K562 (cell line): ENCODE data around the gene NME9. TPM values are rescaled to one million over a fixed set of nuclear protein-coding genes. Genes with fewer than 3 reads are reported as not detected.

Experiments
- ATAC-seq: fragments of 200-7000 bp; cut with Tn5 transposase; 3 replicates; pipeline ENCODE4 v1.9.1; 2020; ENCODE audit warnings: moderate library complexity
- BruUV-seq: library from RNA; stranded (reverse); fragments of 400-500 nt; replicated peaks from 2 replicates; lab custom pipeline; 2021; lab: Mats Ljungman, UMichigan
- CTCF ChIA-PET: fragments of 300-600 bp; formaldehyde crosslinking; extraction: SDS; loops from one replicate; lab custom pipeline; 2021; ENCODE audit warnings: low intra/inter-chr PET ratio; lab: Yijun Ruan, JAX
- POLR2A ChIA-PET: fragments of 300-600, 350-650 bp; sonication (Branson Sonifier 250); formaldehyde crosslinking; extraction: SDS; loops from one replicate; lab custom pipeline; 2021; ENCODE audit warnings: antibody characterized with exemption, inconsistent platforms; lab: Yijun Ruan, JAX
- DNase-seq, 4 experiments: peaks; one replicate each; pipeline versions ENCODE4 v3.0.0 to v3.0.0-alpha.2; 2011 to 2018; ENCODE audit warnings: low spot score in 3 of 4, mixed read lengths in 3 of 4; ENCODE audit errors: extremely low read depth in 1 of 4
- FAIRE-seq: peaks from 2 replicates; lab custom pipeline; 2011; peaks lifted over from hg19 to GRCh38; lab: Jason Lieb, UNC
- H2AFZ ChIP-seq: 2 replicates; pipeline ENCODE4 v1.6.0; 2011; ENCODE audit warnings: low read depth, low read length, control low read depth, inconsistent platforms
- H3K27ac ChIP-seq: fragments of 200-600 bp; 3 replicates; pipeline ENCODE4 v1.8.0; 2011; ENCODE audit warnings: low read depth, mild to moderate bottlenecking, control low read depth, inconsistent platforms, low read length, moderate library complexity, mixed read lengths; ENCODE audit errors: extremely low read depth
- H3K27me3 ChIP-seq, 2 experiments: fragments of 300-600 bp in 1 of 2; 2 replicates in 1 of 2; 3 replicates in 1 of 2; pipeline versions ENCODE4 v1.6.0 to v1.8.0; 2011; ENCODE audit warnings: inconsistent platforms in 2 of 2, low read length in 2 of 2, mild to moderate bottlenecking in 1 of 2, mixed read lengths in 1 of 2, moderate library complexity in 1 of 2; ENCODE audit not compliant: control insufficient read depth in 2 of 2, insufficient read depth in 2 of 2
- H3K36me3 ChIP-seq: fragments of 300-600 bp; 3 replicates; pipeline ENCODE4 v1.8.0; 2011; ENCODE audit warnings: mild to moderate bottlenecking, low read length, inconsistent platforms; ENCODE audit not compliant: control insufficient read depth, insufficient read depth
- H3K4me1 ChIP-seq, 2 experiments: fragments of 200-600 bp in 1 of 2; replicated peaks in 1 of 2; 2 replicates in 1 of 2; 3 replicates in 1 of 2; pipeline versions ENCODE4 v1.5.1 to v1.8.0; 2011; ENCODE audit warnings: inconsistent platforms in 2 of 2, low read length in 2 of 2, mild to moderate bottlenecking in 1 of 2, mixed read lengths in 1 of 2, moderate library complexity in 1 of 2; ENCODE audit not compliant: control insufficient read depth in 2 of 2, insufficient read depth in 2 of 2
- H3K4me2 ChIP-seq: 2 replicates; pipeline ENCODE4 v1.6.1; 2011; ENCODE audit warnings: low read length, control low read depth, inconsistent platforms, mixed read lengths; ENCODE audit not compliant: insufficient read depth
- H3K4me3 ChIP-seq: fragments of 200-600 bp; sonication (generic), shearing (Covaris generic); 2 replicates; pipeline ENCODE4 v1.5.1; 2016; ENCODE audit warnings: control low read depth, inconsistent platforms
- H3K79me2 ChIP-seq: fragments of 200-600 bp; 3 replicates; pipeline ENCODE4 v1.8.0; 2011; ENCODE audit warnings: low read length, inconsistent platforms; ENCODE audit not compliant: control insufficient read depth, insufficient read depth
- H3K9ac ChIP-seq, 2 experiments: 2 replicates each; pipeline versions ENCODE4 v1.6.0 to v1.6.1; 2011; ENCODE audit warnings: low read depth in 2 of 2, low read length in 2 of 2, control low read depth in 1 of 2, inconsistent platforms in 1 of 2, mild to moderate bottlenecking in 1 of 2, mixed read lengths in 1 of 2; ENCODE audit not compliant: insufficient read depth in 1 of 2
- H3K9me1 ChIP-seq: one replicate; pipeline ENCODE4 v1.6.0; 2011; ENCODE audit warnings: inconsistent platforms, mild to moderate bottlenecking, low read length, moderate library complexity; ENCODE audit not compliant: control insufficient read depth, insufficient read depth
- H3K9me3 ChIP-seq: replicated peaks from 2 replicates; pipeline ENCODE4 v1.5.1; 2011; ENCODE audit warnings: low read depth, low read length, inconsistent platforms; ENCODE audit not compliant: control insufficient read depth, insufficient read depth
- H4K20me1 ChIP-seq: replicated peaks from 2 replicates; pipeline ENCODE4 v1.6.1; 2011; ENCODE audit warnings: low read length, inconsistent platforms, mixed read lengths; ENCODE audit not compliant: control insufficient read depth, insufficient read depth
- KAT8 ChIP-seq: fragments of 450-650 bp; IDR thresholded peaks from 2 replicates; pipeline ENCODE4 v1.6.1; 2016; ENCODE audit warnings: low read depth, mild to moderate bottlenecking
- NR0B1 ChIP-seq: fragments of 450-650 bp; IDR thresholded peaks from one replicate; pipeline ENCODE4 v1.6.1; 2018; ENCODE audit warnings: mild to moderate bottlenecking, moderate library complexity; ENCODE audit not compliant: partially characterized antibody
- PHF8 ChIP-seq: fragments of 200-600 bp; sonication (generic); IDR thresholded peaks from 2 replicates; pipeline ENCODE4 v1.6.1; 2012; ENCODE audit warnings: mixed run types, mild to moderate bottlenecking, inconsistent platforms, low read length, moderate library complexity, borderline replicate concordance
- ZNF511 ChIP-seq: sonication (generic); formaldehyde crosslinking; IDR thresholded peaks from 2 replicates; pipeline ENCODE4 v1.8.0; 2022; ENCODE audit warnings: mild to moderate bottlenecking, missing genetic modification reagents
- ZNF644 ChIP-seq: fragments of 200-800 bp; sonication (Bioruptor generic); IDR thresholded peaks from 2 replicates; pipeline ENCODE4 v1.6.1; 2016; ENCODE audit warnings: low read depth, missing genetic modification characterization, missing compliant biosample characterization
- WGBS: fragments of 100-300 bp; shearing (Covaris generic); methylation state at CpG from one replicate; pipeline ENCODE4 v1.1.6; 2016; ENCODE audit warnings: low coverage, mixed read lengths; ENCODE audit not compliant: insufficient coverage; ENCODE audit errors: missing lambda C conversion rate; 5-methylcytosine and 5-hydroxymethylcytosine counted together
- in situ Hi-C: fragments of 300-500 bp; cut with MboI; formaldehyde crosslinking; loops from 4 replicates; pipeline ENCODE4 v1.15.0; 2018; ENCODE audit warnings: inconsistent platforms, mixed read lengths
- intact Hi-C: fragments of 100-400 bp; cut with micrococcal nuclease; formaldehyde crosslinking; loops from 2 replicates; pipeline ENCODE4 v1.14.2; 2022
- polyA plus RNA-seq, 8 experiments: library from polyadenylated mRNA; depleted of rRNA in 4 of 8; stranded (reverse) in 5 of 8; unstranded in 3 of 8; fragments of >200 nt; fragmentation: Nextera tagmentation in 2 of 8; fragmentation: Illumina TruSeq in 1 of 8; extraction: Ambion mirVana in 2 of 8; extraction: Trizol in 1 of 8; gene quantifications; 2 replicates each; pipeline versions ENCODE4 v1.2.1 to v1.2.3, GENCODE V29; 2011 to 2014; ENCODE audit warnings: inconsistent platforms in 1 of 8, missing spikeins in 1 of 8
- total RNA-seq, 7 experiments: library from RNA; depleted of rRNA in 6 of 7; stranded (reverse); fragments of >200 nt in 6 of 7; fragmentation: Illumina TruSeq in 2 of 7; extraction: Trizol in 2 of 7; gene quantifications; 2 replicates each; pipeline versions ENCODE4 v1.2.1 to v1.2.3, GENCODE V29; 2011 to 2021; ENCODE audit warnings: low replicate concordance in 1 of 7
- TF ChIP-seq, protein P1 (sequence below), 3 experiments: IDR thresholded peaks in 2 of 3; conservative IDR thresholded peaks in 1 of 3; 2 replicates each; pipeline ENCODE4 v1.5.1; 2011 to 2012; ENCODE audit warnings: low read length in 3 of 3, mild to moderate bottlenecking in 3 of 3, control low read depth in 2 of 3, improper control_type of control experiment in 1 of 3, inconsistent platforms in 1 of 3, low read depth in 1 of 3, mixed read lengths in 1 of 3, moderate library complexity in 1 of 3; ENCODE audit not compliant: insufficient read depth in 2 of 3
- TF ChIP-seq, protein P2 (sequence below): fragments of 450-650 bp; IDR thresholded peaks from 2 replicates; pipeline ENCODE4 v1.6.1; 2017; ENCODE audit warnings: antibody characterized with exemption, mild to moderate bottlenecking
- TF ChIP-seq, protein P3 (sequence below), 3 experiments: fragments of 200-800 bp in 1 of 3; fragments of 250-450 bp in 1 of 3; fragments of 450-650 bp in 1 of 3; sonication (Bioruptor Pico) in 1 of 3; sonication (Bioruptor generic) in 1 of 3; formaldehyde crosslinking in 1 of 3; IDR thresholded peaks; 2 replicates each; pipeline versions ENCODE4 v1.6.1 to v1.8.0; 2016 to 2022; ENCODE audit warnings: mild to moderate bottlenecking in 2 of 3, missing genetic modification characterization in 2 of 3, missing compliant biosample characterization in 1 of 3, moderate library complexity in 1 of 3

The NME9 gene
- total and polyA plus RNA-seq, 9 of the 15 experiments (the other 6 are each of a cell fraction or from before 2014, with no cell fraction given), result 0.05 to 0.15 (median 0.13) TPM; not detected in 6

- TF ChIP-seq NR0B1 (no peak), ZNF511 (no peak)
Measured at GRCh38 chr3:138259126-138259525, 70.5 kb downstream of the NME9 start (continued).

- H3K36me3 ChIP-seq, result peaks cover 11% of the 10 kb centered on the region; the same call in 2 of the 3 replicates
- in situ Hi-C loops (no loop called here), intact Hi-C loops (no loop called here)
- H3K9me3 ChIP-seq, result no peaks in the 10 kb centered on the region
- H3K27ac ChIP-seq, result no peak overlapping the region
- H2AFZ ChIP-seq, result no peak overlapping the region
- H3K27me3 ChIP-seq, result no peaks in the 10 kb centered on the region
- no peaks in the 10 kb centered on the region; a peak in 2 of 5 replicates for H3K4me1 ChIP-seq
- FAIRE-seq (no peak), DNase-seq (no peak), ATAC-seq (no peak)
- H3K9me1 ChIP-seq, result no peaks in the 10 kb centered on the region
- WGBS, result 100% methylated on average over 1 of the region's 1 CpG
- BruUV-seq, result no TSS peak
- ChIA-PET CTCF (no interaction called here), POLR2A (no interaction called here)
- H3K9ac ChIP-seq, result no peak overlapping the region
- no peaks in the 10 kb centered on the region for H4K20me1 ChIP-seq
- H3K4me3 ChIP-seq, result no peak overlapping the region
- no peak overlapping the region for H3K4me2 ChIP-seq
- H3K79me2 ChIP-seq, result no peaks in the 10 kb centered on the region
- TF ChIP-seq, protein P1, sequence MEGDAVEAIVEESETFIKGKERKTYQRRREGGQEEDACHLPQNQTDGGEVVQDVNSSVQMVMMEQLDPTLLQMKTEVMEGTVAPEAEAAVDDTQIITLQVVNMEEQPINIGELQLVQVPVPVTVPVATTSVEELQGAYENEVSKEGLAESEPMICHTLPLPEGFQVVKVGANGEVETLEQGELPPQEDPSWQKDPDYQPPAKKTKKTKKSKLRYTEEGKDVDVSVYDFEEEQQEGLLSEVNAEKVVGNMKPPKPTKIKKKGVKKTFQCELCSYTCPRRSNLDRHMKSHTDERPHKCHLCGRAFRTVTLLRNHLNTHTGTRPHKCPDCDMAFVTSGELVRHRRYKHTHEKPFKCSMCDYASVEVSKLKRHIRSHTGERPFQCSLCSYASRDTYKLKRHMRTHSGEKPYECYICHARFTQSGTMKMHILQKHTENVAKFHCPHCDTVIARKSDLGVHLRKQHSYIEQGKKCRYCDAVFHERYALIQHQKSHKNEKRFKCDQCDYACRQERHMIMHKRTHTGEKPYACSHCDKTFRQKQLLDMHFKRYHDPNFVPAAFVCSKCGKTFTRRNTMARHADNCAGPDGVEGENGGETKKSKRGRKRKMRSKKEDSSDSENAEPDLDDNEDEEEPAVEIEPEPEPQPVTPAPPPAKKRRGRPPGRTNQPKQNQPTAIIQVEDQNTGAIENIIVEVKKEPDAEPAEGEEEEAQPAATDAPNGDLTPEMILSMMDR (IDR thresholded peaks at IDR 0.05 in 2 of 3, conservative IDR thresholded peaks at IDR 0.05 in 1 of 3; ENCODE audit: insufficient read depth in 2 of 3, low read depth in 1 of 3, low read length in 3 of 3), result no peak
- TF ChIP-seq PHF8 (no peak), KAT8 (no peak), ZNF644 (tag) (no peak)
- TF ChIP-seq, protein P2, sequence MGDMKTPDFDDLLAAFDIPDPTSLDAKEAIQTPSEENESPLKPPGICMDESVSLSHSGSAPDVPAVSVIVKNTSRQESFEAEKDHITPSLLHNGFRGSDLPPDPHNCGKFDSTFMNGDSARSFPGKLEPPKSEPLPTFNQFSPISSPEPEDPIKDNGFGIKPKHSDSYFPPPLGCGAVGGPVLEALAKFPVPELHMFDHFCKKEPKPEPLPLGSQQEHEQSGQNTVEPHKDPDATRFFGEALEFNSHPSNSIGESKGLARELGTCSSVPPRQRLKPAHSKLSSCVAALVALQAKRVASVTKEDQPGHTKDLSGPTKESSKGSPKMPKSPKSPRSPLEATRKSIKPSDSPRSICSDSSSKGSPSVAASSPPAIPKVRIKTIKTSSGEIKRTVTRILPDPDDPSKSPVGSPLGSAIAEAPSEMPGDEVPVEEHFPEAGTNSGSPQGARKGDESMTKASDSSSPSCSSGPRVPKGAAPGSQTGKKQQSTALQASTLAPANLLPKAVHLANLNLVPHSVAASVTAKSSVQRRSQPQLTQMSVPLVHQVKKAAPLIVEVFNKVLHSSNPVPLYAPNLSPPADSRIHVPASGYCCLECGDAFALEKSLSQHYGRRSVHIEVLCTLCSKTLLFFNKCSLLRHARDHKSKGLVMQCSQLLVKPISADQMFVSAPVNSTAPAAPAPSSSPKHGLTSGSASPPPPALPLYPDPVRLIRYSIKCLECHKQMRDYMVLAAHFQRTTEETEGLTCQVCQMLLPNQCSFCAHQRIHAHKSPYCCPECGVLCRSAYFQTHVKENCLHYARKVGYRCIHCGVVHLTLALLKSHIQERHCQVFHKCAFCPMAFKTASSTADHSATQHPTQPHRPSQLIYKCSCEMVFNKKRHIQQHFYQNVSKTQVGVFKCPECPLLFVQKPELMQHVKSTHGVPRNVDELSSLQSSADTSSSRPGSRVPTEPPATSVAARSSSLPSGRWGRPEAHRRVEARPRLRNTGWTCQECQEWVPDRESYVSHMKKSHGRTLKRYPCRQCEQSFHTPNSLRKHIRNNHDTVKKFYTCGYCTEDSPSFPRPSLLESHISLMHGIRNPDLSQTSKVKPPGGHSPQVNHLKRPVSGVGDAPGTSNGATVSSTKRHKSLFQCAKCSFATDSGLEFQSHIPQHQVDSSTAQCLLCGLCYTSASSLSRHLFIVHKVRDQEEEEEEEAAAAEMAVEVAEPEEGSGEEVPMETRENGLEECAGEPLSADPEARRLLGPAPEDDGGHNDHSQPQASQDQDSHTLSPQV, result no peak
- TF ChIP-seq, protein P3, sequence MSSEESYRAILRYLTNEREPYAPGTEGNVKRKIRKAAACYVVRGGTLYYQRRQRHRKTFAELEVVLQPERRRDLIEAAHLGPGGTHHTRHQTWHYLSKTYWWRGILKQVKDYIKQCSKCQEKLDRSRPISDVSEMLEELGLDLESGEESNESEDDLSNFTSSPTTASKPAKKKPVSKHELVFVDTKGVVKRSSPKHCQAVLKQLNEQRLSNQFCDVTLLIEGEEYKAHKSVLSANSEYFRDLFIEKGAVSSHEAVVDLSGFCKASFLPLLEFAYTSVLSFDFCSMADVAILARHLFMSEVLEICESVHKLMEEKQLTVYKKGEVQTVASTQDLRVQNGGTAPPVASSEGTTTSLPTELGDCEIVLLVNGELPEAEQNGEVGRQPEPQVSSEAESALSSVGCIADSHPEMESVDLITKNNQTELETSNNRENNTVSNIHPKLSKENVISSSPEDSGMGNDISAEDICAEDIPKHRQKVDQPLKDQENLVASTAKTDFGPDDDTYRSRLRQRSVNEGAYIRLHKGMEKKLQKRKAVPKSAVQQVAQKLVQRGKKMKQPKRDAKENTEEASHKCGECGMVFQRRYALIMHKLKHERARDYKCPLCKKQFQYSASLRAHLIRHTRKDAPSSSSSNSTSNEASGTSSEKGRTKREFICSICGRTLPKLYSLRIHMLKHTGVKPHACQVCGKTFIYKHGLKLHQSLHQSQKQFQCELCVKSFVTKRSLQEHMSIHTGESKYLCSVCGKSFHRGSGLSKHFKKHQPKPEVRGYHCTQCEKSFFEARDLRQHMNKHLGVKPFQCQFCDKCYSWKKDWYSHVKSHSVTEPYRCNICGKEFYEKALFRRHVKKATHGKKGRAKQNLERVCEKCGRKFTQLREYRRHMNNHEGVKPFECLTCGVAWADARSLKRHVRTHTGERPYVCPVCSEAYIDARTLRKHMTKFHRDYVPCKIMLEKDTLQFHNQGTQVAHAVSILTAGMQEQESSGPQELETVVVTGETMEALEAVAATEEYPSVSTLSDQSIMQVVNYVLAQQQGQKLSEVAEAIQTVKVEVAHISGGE (CRISPR knock-in tag; IDR thresholded peaks at IDR 0.05), result no peak
Measured at GRCh38 chr3:138257986-138258385, 71.7 kb downstream of the NME9 start.
